DMS153 treated with DMSO at 0.1 percent for 48 hours (cell line): ENCODE measurements around the gene GLB1L3.
"Not testable (repeated sequence)": the region's sequence is repeated elsewhere in the genome, so short reads cannot be mapped to it uniquely, and the experiment has no call there.

Experiments used
- DNase-seq: peaks from one replicate; lab custom pipeline; 2025; ENCODE audit not compliant: unreplicated experiment; lab: John Stamatoyannopoulos, UW

GLB1L3 gene

GRCh38 chr11:134272381-134273316 is 3.5 kb upstream of the GLB1L3 start:
- no peak for DNase-seq

- no peak for DNase-seq
Observed at GRCh38 chr11:134273317-134273712, 2.9 kb upstream of the GLB1L3 start.

DNA sequence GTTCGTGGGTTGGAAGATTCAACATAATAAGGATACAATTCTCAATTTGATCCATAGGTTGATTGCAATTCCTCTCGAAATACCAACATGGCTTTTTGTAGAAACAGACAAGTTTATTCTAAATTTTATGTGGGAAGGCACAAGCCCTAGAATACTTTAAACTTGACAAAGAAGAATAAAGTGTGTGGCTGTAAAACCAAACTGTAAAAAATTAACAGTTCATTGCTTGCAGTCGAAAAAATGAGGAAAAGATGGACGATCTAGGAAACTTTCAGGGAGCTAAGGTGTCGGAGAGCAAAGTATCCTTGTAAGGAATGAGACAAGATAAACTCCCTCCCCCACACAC is 1.0 kb upstream of the GLB1L3 start:
- DNase-seq, result no peak

- no peak for DNase-seq
Observed at GRCh38 chr11:134276396-134277182, 410 bp downstream of the GLB1L3 start.

DNA sequence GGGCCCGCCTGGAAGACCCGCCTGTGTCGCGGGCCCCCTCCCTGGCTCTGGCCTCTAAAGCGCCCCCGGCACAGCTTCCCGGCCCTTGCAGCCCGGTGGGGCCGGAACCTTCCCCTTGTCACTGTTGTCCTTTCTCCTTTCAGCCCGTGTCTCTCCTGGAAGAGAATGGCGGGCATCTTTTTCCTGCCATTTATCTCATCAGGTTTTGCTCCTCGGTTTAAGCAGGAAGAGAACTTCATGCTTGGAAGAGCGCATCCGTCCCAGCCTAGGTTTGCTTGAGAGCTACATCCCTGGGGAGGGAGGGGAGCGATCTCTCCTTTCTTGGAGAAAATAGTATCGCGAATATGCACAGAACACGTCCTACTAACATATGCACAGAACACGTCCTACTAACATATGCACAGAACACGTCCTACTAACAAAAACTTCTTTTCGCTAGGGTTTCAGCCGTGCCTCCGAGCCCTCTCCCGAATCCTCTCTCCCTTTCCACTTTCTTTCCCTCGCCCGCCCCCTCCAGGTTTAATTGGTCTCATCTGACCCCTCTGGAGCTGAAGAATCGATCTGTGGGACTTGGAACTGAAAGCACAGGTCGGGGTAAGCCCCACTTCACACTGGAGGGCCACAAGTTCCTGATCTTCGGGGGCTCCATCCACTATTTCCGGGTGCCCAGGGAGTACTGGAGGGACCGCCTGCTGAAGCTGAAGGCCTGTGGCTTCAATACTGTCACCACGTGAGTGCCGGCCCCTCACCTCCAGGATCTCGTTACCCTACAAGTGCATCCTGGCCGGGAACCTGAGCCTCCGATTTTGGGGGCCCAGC is 1.2 kb downstream of the GLB1L3 start:
- no peak for DNase-seq

- no peak for DNase-seq
Observed at GRCh38 chr11:134278356-134278755, 2.2 kb downstream of the GLB1L3 start.

- DNase-seq, result not testable (repeated sequence)
Observed at GRCh38 chr11:134281635-134282034, 5.5 kb downstream of the GLB1L3 start.

GRCh38 chr11:134282121-134283045 is 6.2 kb downstream of the GLB1L3 start:
- DNase-seq, result no peak

DNA sequence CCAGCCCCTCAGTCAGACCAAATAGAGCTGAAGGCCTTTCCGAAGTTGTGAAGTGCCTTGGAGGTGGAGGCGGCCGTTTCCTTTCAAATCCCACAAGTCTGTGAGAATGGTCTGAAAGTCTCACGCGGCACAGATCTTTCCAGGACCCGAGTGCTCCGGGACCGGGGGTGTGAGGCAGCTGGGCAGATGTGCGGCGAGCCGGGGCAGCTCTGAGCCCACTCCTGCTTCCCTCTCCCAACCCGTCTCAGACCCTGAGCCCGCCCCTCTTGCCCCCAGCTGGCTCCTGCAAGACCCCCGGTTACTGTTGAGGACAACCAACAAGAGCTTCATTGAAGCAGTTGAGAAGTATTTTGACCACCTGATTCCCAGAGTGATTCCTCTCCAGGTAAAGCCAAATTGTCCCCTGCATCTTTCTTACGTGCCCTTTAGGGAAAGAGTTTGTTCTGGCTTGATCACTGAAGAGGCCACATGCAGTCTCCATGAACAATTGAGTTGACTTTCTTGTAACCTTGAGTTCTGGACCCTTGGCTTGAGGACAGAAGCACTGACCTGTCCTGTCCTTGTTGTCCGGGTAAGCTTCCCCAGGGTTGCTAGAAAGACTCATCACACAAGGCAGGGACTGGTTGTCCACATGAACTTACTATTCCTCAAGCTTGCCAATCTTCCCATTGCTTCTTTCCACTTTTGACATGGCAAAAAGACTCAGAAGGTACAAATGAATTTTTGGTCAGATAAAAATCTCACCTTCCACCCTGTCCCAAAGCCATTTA is 7.5 kb downstream of the GLB1L3 start:
- DNase-seq, result no peak

DNA sequence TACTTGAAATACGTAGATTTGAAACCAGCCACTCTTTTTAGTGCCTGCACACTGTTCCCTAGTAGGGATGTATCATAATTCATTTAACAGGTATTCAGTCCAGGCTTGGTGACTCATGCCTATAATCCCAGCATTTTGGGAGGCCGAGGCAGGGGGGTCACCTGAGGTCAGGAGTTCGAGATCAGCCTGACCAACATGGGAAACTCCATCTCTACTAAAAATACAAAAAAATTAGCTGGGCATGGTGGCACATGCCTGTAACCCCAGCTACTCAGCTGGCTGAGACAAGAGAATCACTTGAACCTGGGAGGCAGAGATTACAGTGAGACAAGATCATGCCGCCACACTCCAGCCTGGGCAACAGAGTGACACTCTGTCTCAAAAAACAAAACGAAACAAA is 8.2 kb downstream of the GLB1L3 start:
- DNase-seq, result not testable (repeated sequence)

DNA sequence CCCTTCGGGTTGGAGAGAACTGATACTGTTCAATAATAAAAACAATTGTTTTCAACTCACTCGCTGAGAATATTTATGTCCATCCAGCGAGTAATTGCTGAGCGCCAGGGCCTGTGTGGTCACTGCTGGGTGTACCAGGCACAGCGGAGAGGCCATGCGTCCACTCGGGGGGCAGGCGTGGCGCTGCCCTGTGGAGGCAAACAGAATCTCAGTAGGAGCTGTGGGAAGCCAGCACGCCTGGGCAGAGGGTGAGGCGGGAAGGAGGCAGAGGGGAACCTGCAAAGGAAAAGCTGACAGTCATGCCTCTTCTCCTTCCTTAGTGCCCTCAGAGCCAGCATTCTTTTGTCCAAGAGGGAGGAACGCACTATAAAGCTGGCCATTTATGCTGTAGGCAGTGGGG is 11.4 kb downstream of the GLB1L3 start:
- no peak for DNase-seq

DNA sequence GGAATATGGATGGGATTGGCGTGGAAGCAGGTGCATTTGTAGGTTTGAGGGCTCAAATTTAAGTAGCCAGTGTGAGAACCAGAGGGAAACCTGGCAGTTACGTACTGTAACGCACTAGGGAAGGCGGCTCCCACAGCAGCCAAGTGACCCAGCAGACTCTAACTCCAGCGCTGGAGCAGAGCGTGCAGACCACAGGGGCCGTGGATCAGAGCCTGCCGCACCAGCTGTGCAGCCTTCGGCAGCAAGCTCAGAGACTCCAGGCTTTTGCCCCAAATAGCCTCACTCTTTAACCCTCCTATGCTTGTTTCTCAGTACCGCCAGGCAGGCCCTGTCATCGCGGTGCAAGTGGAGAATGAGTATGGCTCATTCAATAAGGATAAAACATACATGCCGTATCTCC is 12.3 kb downstream of the GLB1L3 start:
- DNase-seq, result no peak

DNA sequence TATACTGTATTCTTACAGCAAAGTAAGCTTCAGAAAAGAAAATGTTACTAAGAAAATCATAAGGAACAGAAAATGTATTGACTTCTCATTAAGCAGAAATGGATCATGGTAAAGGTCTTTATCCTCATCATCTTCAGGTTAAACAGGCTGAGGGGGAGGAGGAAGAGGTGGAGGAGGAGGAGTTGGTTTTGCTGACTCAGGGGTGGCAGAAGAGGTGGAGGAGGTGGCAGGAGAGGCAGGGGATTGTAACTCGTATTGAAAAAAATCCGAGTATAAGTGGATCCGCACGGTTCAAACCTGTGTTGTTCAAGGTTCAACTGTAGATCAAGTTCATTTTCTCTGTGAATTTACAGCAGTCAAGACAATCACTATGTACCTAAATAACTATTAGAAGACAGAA is 13.0 kb downstream of the GLB1L3 start:
- DNase-seq, result no peak

DNA sequence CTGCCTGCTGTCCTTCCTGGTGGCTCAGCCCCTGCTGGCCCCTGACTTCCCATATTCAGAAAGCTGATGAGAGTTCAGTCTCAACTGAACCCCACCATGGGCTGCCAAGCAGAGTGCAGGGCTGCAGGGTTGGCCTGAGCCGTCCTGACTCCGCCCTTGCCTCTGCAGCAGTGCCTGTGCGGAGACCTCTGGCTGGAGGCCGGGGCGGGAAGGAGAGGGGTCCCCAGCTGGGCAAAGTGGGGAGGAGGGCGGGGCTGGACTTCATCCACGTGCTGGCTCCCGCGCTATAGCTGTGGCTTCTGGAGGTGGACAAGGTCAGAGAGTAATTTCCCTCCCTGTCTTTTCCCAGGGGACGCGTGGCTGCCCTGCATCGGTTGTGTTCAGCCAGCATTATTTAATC is 13.6 kb downstream of the GLB1L3 start:
- DNase-seq, result no peak

DNA sequence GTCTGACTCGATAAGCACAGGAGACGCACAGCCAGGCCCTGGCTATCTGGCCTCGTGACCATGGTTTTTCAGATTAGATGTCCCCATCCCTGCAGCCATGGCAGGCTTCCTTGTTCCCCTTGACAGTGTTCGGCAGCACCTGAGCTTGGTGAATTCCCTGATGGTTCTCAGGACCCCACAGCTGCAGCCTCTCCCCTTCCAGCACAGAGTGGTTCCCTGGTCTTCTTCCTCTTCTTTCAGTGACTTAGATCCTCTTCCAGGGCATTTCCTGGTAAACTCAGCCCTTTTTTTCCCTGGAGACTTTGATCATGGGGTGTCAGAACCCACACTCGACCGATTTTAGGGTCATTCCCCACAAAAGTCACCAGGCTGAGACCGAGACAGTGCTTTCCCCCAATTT is 14.5 kb downstream of the GLB1L3 start:
- no peak for DNase-seq

DNA sequence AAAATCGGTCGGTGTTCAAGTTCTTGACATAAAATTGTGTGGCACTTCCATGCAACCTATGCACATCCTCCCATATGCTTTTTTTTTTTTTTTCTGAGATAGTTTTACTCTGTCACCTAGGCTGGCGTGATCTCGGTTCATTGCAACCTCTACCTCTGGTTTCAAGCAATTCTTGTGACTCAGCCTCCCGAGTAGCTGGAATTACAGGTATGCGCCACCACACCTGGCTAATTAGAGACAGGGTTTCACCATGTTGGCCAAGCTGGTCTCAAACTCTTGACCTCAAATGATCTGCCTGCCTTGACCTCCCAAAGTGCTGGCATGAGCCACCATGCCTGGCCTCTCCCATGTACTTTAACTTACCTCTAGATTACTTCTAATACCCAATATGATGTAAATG is 15.0 kb downstream of the GLB1L3 start:
- DNase-seq, result no peak

GRCh38 chr11:134292661-134293060 is 16.5 kb downstream of the GLB1L3 start:
- no peak for DNase-seq

DNA sequence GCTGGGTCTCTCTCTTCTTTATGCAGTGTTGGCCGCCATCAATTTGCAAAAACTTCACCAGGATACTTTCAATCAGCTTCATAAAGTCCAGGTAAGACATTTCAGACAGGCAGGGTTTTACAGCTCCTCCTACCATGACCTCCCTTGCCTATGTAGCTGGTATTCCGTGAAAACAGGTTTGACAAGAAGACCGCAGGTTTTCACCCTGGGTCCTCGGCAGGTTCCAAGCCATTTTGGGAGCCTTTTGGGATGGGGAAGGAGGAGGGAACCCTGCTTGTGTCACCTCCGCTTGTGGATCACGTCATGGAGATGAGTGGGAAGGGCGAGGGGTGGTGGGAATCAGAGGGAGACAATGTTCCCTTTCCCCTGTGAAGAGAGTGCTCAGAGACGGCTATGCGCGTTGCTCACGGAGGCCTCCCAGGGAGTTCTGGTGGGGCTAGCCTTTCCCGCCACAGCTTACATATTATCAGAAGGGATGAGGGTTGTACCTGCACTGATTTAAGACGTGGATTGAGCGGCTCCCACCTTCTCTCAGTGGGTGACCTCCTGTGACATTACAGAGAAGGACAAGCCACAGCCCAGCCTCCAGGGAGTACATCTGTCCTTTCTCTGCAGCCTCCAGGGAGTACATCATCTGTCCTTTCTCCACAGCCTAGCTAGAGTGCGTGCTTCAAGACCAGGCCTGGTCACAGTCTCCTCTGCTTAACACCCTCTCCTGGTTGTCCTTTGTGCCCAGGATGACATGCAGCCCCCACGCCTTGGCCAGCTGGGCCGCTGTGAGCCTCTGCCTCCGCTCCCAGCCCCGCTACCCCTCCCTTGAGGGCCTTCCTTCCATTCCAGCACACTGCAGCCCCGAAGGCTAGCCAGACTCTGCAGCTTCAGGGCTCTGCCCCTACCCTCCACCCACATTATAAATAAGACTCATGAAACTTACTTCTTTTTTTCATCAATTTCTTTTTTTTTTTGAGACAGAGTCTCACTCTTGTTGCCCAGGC is 17.2 kb downstream of the GLB1L3 start:
- DNase-seq, result no peak
